Psoas muscle (tissue), 8 donors: ENCODE data around the gene GCK. TPM values are rescaled to one million over a fixed set of nuclear protein-coding genes. Genes with fewer than 3 reads are reported as not detected.

ENCODE experiments used
- ATAC-seq, 4 donors: fragments of 200-7000 bp; cut with Tn5 transposase; one replicate each; pipeline ENCODE4 v1.9.1; 2020; ENCODE audit warnings: moderate library complexity in 3 of 4, mild to moderate bottlenecking in 2 of 4
- DNase-seq, 2 donors: peaks; one replicate each; pipeline ENCODE4 v3.0.0-alpha.2; 2020
- H3K27ac ChIP-seq: fragments of 200-600 bp; one replicate; pipeline ENCODE4 v1.8.0; 2022
- H3K27me3 ChIP-seq, 3 donors: fragments of 200-600 bp in 1 of 3; one replicate each; pipeline versions ENCODE4 v1.6.1 to v1.8.0; 2013 to 2022; ENCODE audit warnings: low read length in 2 of 3, mild to moderate bottlenecking in 2 of 3, moderate library complexity in 1 of 3; ENCODE audit not compliant: insufficient read depth in 3 of 3
- H3K36me3 ChIP-seq, 2 donors: fragments of 200-600 bp in 1 of 2; one replicate each; pipeline versions ENCODE4 v1.6.1 to v1.8.0; 2013 to 2022; ENCODE audit warnings: low read depth in 1 of 2, mild to moderate bottlenecking in 1 of 2, moderate library complexity in 1 of 2; ENCODE audit not compliant: insufficient read depth in 1 of 2
- H3K4me1 ChIP-seq: fragments of 200-600 bp; one replicate; pipeline ENCODE4 v1.8.0; 2022
- H3K4me3 ChIP-seq: fragments of 200-600 bp; one replicate; pipeline ENCODE4 v1.8.0; 2022; ENCODE audit warnings: mild to moderate bottlenecking
- H3K9me3 ChIP-seq: fragments of 200-600 bp; one replicate; pipeline ENCODE4 v1.8.0; 2022
- WGBS, 3 donors: extraction: QIAGEN DNeasy Blood & Tissue Kit; methylation state at CpG; one replicate each; pipeline versions ENCODE4 v1.1.6 to v1.1.7; 2013; 5-methylcytosine and 5-hydroxymethylcytosine counted together
- intact Hi-C, 2 donors: fragments of 100-400 bp; cut with DNase I; formaldehyde crosslinking; loops; one replicate each; pipeline versions ENCODE4 v1.11.0 to v1.14.2; 2022
- polyA plus RNA-seq, 3 donors: library from polyadenylated mRNA; stranded (reverse); fragments of 200-250 nt; gene quantifications; one replicate each; pipeline ENCODE4 v1.2.3, GENCODE V29; 2013
- total RNA-seq, 4 donors: library from RNA; stranded (reverse); fragmentation: NEBNext Ultra II Directional in 2 of 4; extraction: Animal tissue kit (Norgen Biotek cat#: 25700) in 2 of 4; gene quantifications; one replicate each; pipeline versions ENCODE4 v1.2.1 to v1.2.4, GENCODE V29; 2021 to 2023
- TF ChIP-seq, protein P1 (sequence below): fragments of 200-600 bp; IDR thresholded peaks from one replicate; pipeline ENCODE4 v1.8.0; 2022; ENCODE audit warnings: antibody characterized with exemption
- donor health status: healthy with polysubstance abuse.
- donor health status: DM: no; HTN: no; CAD: no; lungs with moderate emphysema.
- donor health status: Bipolar disorder and iron deficiency.
- donor health status: healthy.
- donor health status: DM: yes; HTN: yes; CAD: no.
- donor health status: DM: no; HTN: no; CAD: no.
- donor health status: DM: no; HTN: no; CAD: no.
- donor health status: DM: yes; HTN: yes; CAD: no.

Gene GCK
- total and polyA plus RNA-seq, 7 donors: 0.07 to 0.11 (median 0.08) TPM; not detected in 4

DNA sequence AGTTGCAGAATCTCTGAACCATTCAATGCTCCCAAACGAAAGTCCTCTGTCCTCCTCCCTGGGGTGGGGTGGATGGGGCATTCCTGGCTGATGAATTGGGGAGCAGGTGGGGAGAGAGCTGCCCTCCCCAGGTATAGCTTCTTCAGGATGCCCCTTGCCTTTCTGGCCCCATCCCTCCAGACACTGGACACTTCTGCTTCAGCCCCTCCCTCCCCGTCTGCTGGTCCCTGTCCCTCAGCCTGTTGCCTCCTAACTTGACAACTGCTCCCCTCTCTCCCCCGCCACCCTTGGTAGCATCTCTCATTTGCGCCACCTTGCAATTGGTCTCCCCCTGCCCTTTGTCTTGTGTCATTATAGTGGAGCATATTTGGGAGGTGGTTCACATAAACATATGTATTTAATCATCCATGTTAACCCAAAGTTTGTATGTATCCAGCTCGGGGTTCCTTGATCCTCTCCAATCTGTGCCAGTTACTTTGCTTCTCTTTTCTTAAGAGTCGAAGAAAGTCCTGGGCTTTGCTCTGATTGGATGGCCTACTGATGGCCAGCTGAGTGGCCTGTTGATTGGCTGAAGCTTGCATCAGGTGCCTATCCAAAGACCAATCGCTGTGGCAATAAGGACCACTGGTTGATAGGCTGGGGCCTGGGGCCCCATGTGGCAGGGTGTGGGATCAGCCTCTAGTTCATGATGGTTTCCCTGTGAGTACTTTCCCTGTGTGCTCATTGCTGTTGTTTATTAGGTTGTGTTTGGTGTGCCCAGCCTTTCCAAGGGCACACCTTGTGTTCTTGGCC lies 4.0 kb upstream of the GCK start:
- H3K9me3 ChIP-seq: no peaks in the 10 kb centered on the region
- H3K4me3 ChIP-seq: no peak overlapping the region
- ATAC-seq: no peak
- no peaks in the 10 kb centered on the region for H3K4me1 ChIP-seq
- DNase-seq: no peak
- 92 to 93% (median 92%) methylated on average over 7 of the region's 7 CpGs for WGBS, 3 donors
- H3K36me3 ChIP-seq: no peaks in the 10 kb centered on the region
- peaks cover 0 to 2% (median 0%) of the 10 kb centered on the region in 3 donors for H3K27me3 ChIP-seq
- TF ChIP-seq, protein P1, sequence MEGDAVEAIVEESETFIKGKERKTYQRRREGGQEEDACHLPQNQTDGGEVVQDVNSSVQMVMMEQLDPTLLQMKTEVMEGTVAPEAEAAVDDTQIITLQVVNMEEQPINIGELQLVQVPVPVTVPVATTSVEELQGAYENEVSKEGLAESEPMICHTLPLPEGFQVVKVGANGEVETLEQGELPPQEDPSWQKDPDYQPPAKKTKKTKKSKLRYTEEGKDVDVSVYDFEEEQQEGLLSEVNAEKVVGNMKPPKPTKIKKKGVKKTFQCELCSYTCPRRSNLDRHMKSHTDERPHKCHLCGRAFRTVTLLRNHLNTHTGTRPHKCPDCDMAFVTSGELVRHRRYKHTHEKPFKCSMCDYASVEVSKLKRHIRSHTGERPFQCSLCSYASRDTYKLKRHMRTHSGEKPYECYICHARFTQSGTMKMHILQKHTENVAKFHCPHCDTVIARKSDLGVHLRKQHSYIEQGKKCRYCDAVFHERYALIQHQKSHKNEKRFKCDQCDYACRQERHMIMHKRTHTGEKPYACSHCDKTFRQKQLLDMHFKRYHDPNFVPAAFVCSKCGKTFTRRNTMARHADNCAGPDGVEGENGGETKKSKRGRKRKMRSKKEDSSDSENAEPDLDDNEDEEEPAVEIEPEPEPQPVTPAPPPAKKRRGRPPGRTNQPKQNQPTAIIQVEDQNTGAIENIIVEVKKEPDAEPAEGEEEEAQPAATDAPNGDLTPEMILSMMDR: no peak
- no peak overlapping the region for H3K27ac ChIP-seq
- intact Hi-C loops: loop anchor here in 1 of 2 donors (5.0 to 10.0 kb wide), 2 partner anchors 56 to 168 kb away; no protein-coding TSS in a partner anchor

GRCh38 chr7:44191171-44191570 lies 1.9 kb upstream of the GCK start:
- Histone ChIP-seq H3K36me3 (no peaks in the 10 kb centered on the region), H3K9me3 (no peaks in the 10 kb centered on the region), H3K27ac (no peak overlapping the region), H3K27me3 (peaks cover 0 to 2% (median 0%) of the 10 kb centered on the region in 3 donors), H3K4me1 (no peaks in the 10 kb centered on the region), H3K4me3 (no peak overlapping the region)
- ATAC-seq: no peak
- WGBS, 3 donors: 81 to 86% (median 85%) methylated on average over 5 of the region's 5 CpGs
- intact Hi-C loops: loop anchor here in 1 of 2 donors (5.0 to 10.0 kb wide), 2 partner anchors 54 to 166 kb away; no protein-coding TSS in a partner anchor
- no peak for DNase-seq
- TF ChIP-seq, protein P1: no peak

DNA sequence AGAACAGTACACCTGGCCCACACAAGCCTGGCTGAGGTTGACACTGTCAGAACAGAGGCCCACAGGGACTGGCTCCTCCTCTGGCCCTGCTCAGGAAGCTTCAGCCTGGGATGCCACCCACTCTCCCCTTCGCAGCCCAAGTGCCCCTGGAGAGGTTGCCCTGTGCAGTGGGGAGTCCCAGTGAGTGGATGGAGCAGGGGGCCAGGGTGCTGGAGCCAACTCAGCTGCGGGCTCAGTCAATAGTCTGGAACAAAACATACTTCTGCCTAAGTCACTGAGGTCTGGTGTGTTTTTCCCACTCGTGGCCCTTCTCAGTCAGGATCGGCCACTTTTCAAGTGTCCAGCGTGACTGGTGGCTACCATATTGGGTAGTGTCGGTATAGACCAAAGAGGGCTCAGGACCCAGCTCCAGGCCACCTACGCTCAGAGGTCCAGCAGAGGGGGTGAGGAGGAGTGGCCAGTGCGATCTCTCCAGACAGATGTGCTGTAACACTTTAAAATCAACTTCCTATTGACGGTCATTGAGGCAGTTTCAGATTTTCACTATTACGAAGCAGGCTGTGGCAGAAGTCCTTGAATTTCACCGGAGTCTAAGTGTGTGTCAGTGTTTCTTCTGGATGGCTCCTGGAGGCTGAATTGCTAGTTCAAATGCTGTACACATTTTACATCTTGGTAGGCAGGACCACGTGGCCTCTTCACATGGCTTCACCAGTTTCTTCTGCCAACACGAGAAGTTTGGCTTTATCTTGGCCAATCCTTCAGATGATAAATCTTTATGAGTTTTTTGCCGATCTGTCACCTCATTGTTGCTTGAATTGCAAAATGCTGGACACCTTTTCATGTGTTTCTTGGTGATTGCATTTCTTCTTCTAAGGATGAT lies 994 bp upstream of the GCK start:
- intact Hi-C loops: loop anchor here in 1 of 2 donors (5.0 to 10.0 kb wide), 2 partner anchors 53 to 165 kb away; no protein-coding TSS in a partner anchor
- no peaks in the 10 kb centered on the region for H3K9me3 ChIP-seq
- no peak overlapping the region for H3K4me3 ChIP-seq
- TF ChIP-seq, protein P1: no peak
- no peak for ATAC-seq
- no peaks in the 10 kb centered on the region for H3K36me3 ChIP-seq
- DNase-seq: no peak
- H3K27ac ChIP-seq: no peak overlapping the region
- peaks cover 0 to 2% (median 0%) of the 10 kb centered on the region in 3 donors for H3K27me3 ChIP-seq
- H3K4me1 ChIP-seq: no peaks in the 10 kb centered on the region
- 82 to 88% (median 85%) methylated on average over 14 of the region's 14 CpGs for WGBS, 3 donors

GRCh38 chr7:44188480-44189225 lies 586 bp downstream of the GCK start:
- H3K9me3 ChIP-seq: no peaks in the 10 kb centered on the region
- intact Hi-C loops: no loop called here
- H3K27ac ChIP-seq: no peak overlapping the region
- peaks cover 0 to 2% (median 0%) of the 10 kb centered on the region in 3 donors for H3K27me3 ChIP-seq
- no peak overlapping the region for H3K4me3 ChIP-seq
- TF ChIP-seq, protein P1: no peak
- ATAC-seq: no peak
- DNase-seq: no peak
- H3K4me1 ChIP-seq: no peaks in the 10 kb centered on the region
- WGBS, 3 donors: 70 to 83% (median 74%) methylated on average over 16 of the region's 16 CpGs
- no peaks in the 10 kb centered on the region for H3K36me3 ChIP-seq
